HG02943 (cell line): ENCODE measurements around the gene AP3B2.
A peak's percentile ranks its signal among the peaks of the same experiment; 100 is the strongest.

ENCODE experiments used
- ATAC-seq: cut with Tn5 transposase; IDR thresholded peaks from one replicate; pipeline ENCODE4 v1.9.1; 2021; ENCODE audit warnings: mild to moderate bottlenecking, low read depth, moderate library complexity; ENCODE audit not compliant: unreplicated experiment

Gene AP3B2

DNA sequence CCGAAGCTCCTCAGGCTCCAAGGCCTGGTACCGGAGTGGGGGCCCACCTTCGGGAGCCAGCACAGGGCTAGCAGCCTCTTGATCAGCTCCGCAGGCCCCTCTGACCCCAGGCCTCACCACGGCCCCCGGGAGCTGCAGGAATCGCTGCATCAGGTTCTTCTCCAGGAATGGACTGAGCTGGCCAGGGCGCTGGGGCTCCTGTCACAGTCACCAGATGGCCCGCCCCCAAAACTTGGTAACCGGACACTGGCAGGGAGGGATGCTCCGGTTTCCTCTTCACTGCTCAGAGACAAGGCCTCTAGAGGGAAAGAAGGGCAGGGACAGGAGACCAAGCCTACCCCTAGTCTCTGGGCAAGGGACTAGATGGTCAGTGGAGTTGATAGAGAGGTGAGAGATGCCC, 9.9 kb downstream of the AP3B2 start:
- no peak for ATAC-seq

- ATAC-seq = no peak
These were observed 10.8 kb downstream of the AP3B2 start for GRCh38 chr15:82698711-82699345.

GRCh38 chr15:82697735-82698407, 11.8 kb downstream of the AP3B2 start:
- ATAC-seq = no peak

GRCh38 chr15:82692171-82692570, 17.5 kb downstream of the AP3B2 start:
- no peak for ATAC-seq

- ATAC-seq = no peak
These were observed 20.5 kb downstream of the AP3B2 start for GRCh38 chr15:82689147-82689546.

DNA sequence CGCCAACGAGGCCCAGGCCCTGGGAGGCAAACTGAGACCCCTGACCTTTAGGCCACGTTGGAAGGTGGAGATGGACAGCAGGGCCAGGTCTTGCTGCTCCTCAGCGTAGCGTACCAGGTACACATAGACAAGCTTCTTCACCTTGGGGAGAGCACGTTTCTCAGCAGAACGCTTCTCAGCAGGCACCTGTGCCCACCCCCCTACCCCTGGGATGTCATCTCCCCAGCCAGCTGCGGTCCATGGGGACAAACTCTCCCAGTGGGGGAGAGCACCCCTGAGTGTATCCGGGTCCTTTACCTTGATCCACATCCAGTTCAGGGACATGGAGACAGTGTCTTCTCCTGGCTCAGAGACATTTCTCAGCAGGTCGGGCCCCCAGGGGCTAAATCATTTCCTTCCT, 21.0 kb downstream of the AP3B2 start:
- ATAC-seq = no peak

DNA sequence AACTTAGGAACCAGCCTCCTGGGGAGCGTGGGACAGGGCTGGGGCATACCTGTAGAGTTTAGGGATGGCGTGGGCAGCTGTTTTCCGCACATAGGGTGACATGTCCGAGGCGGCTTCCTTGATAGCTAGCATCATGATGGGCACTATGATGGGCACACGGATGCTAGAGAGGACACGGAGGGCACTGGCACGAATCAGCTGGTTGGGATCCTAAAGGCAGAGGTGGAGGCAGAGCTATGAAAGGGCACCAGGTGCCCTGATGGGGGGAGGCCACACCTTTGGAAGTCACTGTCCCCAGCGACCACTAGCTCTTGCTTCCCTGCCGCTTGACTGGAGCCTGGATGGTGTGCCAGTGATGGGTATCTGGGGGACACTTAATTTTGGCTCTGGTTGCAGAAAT, 28.3 kb downstream of the AP3B2 start:
- no peak for ATAC-seq

- ATAC-seq = peak; percentile 63
These were observed 29.2 kb downstream of the AP3B2 start for GRCh38 chr15:82680200-82681102.

- ATAC-seq = no peak
These were observed 30.0 kb downstream of the AP3B2 start for GRCh38 chr15:82679626-82680199.

DNA sequence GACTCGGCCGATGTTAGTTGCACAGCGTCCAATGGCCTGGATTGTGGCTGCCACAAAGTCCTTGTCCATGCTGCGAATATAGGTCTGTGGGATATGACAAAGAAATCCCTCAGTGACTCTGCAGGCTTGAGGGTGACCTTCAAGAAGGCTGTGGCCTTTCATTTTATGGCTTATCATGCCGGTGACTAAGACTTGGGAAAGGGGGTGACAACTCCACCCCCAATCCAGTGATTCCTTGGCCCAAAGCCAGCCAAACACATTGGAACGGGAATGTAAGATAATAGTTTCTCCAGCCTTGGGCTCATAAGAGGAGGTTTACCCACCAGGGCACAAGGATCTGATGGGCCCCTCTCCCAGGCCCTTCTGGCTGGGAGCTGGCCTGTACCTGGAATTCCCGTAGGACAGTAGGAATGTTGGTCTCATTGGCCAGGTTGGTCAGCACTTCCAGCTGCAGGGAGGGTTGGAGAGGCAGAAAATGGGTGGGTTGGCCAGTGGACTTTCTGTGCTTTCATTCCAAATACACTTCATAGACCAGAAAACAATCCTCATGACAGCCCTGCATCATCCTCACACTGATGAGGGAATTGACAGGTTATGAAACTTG, 31.9 kb downstream of the AP3B2 start:
- ATAC-seq = no peak

- ATAC-seq = no peak
These were observed 34.8 kb downstream of the AP3B2 start for GRCh38 chr15:82674873-82675272.

DNA sequence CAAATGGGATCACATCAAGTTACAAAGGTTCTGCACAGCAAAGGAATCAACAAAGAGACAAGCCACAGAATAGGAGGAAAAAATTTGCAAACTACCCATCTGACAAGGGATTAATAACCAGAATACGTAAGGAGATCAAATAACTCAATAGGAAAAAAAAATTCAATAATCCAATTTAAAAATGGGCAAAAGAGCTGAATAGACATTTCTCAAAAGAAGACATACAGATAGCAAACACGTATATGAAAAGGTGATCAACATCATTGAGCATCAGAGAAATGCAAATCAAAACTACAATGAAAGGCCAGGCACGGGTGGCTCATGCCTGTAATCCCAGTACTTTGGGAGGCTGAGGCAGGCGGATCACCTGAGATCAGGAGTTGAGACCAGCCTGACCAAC, 39.0 kb downstream of the AP3B2 start:
- no peak for ATAC-seq

GRCh38 chr15:82666606-82667005, 43.1 kb downstream of the AP3B2 start:
- ATAC-seq = no peak

- no peak for ATAC-seq
These were observed 45.7 kb downstream of the AP3B2 start for GRCh38 chr15:82664021-82664420.

- ATAC-seq = no peak
These were observed 46.5 kb downstream of the AP3B2 start for GRCh38 chr15:82663186-82663600.

GRCh38 chr15:82662641-82663040, 47.0 kb downstream of the AP3B2 start:
- no peak for ATAC-seq

GRCh38 chr15:82660378-82660777, 49.3 kb downstream of the AP3B2 start:
- ATAC-seq = no peak

DNA sequence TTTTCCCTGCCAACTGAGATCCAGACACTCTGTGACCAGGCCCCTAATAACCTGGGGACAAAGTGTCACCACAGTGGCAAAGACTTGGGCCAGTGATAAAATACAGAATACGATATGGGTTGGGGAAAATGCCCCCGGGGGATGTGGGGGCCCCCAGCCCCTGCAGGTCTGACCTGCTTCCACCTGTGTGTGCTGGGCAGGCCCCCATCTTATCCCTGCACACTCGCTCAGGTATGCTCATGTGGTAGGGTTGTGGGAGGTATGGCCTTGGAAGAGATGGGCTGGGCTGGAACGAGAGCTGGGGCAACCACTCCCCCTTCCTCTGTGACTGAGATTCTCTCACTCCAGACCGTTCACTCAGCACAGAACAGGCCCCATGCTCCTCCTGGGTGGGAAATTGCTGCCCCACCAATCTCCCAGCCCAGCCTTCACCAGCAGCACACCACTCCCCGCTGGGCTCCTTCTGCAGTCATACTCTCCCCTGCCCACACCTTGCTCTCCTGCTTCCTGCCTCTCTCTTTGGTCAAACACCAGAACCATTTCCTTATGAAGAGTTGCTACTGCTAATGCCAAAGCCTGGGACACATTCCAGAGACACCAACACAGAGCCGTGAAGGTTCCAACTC, 52.9 kb downstream of the AP3B2 start:
- ATAC-seq = no peak

DNA sequence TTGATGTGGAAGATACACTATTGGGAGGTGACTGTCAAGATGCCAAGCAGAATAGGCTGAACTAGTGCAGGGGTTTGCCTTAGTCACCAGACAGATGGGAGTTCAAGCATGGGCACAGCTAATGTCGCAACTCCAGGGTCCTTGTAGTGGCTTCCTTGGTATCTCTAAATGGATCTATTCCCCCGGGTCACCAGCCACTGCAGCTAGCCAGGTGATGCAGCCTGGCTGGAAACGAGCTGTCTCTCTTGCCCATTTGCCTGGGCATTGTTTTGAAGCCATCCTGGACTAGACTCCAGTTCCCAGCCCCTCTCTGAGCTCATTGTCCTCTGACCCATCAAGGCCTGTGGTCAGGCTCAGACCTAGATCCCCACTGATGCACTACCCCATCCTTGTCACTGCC, 54.1 kb downstream of the AP3B2 start:
- no peak for ATAC-seq

DNA sequence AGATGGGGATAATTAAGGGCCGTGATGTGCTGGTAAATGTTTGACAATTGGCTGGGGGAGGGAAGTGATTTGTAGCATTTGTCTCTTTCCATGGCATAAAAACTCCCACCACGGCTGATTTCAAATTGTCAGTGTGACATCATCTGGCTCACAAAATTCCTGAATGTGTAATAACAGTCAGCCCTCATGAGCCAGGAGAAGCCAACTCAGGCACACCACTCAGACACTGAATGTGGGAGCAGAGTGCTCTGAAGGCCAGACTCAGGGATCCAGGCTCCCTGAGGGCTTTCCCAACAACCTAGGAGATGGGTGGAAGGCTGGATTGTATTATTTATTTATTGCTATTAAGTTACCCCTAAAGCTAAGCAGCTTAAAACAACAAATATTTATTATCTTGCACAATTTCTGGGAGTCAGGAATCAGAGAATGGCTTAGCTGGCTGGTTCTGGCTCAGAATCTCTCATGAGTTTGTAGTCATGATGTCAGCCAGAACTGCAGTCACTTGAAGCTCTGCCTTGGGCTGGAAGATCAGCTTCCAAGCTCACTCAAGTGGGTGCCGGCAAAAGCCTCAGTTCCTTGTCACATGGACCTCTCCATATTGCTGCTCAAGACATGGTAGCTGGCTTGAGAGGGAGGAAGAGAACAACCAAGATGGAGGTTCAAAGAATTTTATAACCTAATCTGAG, 56.0 kb downstream of the AP3B2 start:
- ATAC-seq = no peak
